Endothelial cell of umbilical vein (primary cell): Measurements from ENCODE around the gene SDC3. TPM values are rescaled to one million over a fixed set of nuclear protein-coding genes. Genes with fewer than 3 reads are reported as not detected.
A peak's percentile ranks its signal among the peaks of the same experiment; 100 is the strongest.

Experiments
- BruUV-seq: library from RNA; stranded (reverse); fragments of 400-500 nt; replicated peaks from 2 replicates; lab custom pipeline; 2021; lab: Mats Ljungman, UMichigan
- CTCF ChIA-PET: fragments of 300-600, 350-600 bp; sonication (Branson Sonifier 250); formaldehyde crosslinking; loops from one replicate; lab custom pipeline; 2021; ENCODE audit warnings: antibody characterized with exemption, inconsistent platforms; lab: Charles Lee
- POLR2A ChIA-PET: fragments of 300-600, 350-600 bp; sonication (Branson Sonifier 250); formaldehyde crosslinking; loops from one replicate; lab custom pipeline; 2021; ENCODE audit warnings: antibody characterized with exemption, inconsistent platforms; lab: Charles Lee
- DNase-seq: peaks from one replicate; pipeline ENCODE4 v3.0.0-alpha.2; 2011; ENCODE audit warnings: low read depth, low spot score
- FAIRE-seq: peaks from 2 replicates; lab custom pipeline; 2011; peaks lifted over from hg19 to GRCh38; lab: Jason Lieb, UNC
- H2AFZ ChIP-seq: 2 replicates; pipeline ENCODE4 v1.6.0; 2012; ENCODE audit warnings: low read depth, low read length, control low read depth, inconsistent platforms
- H3K27ac ChIP-seq: 2 replicates; pipeline ENCODE4 v1.5.1; 2011; ENCODE audit warnings: low read depth, mild to moderate bottlenecking, control low read depth, low read length, moderate library complexity; ENCODE audit not compliant: insufficient read depth
- H3K27me3 ChIP-seq, 2 experiments: 2 replicates each; pipeline versions ENCODE4 v1.6.0 to v1.6.1; 2011; ENCODE audit warnings: low read length in 2 of 2, mixed read lengths in 1 of 2; ENCODE audit not compliant: control insufficient read depth in 2 of 2, insufficient read depth in 2 of 2
- H3K36me3 ChIP-seq, 2 experiments: 2 replicates in 1 of 2; 3 replicates in 1 of 2; pipeline ENCODE4 v1.5.1; 2011; ENCODE audit warnings: low read length in 2 of 2, mild to moderate bottlenecking in 1 of 2, moderate library complexity in 1 of 2; ENCODE audit not compliant: control insufficient read depth in 2 of 2, insufficient read depth in 2 of 2; ENCODE audit errors: extremely low read depth in 1 of 2
- H3K4me1 ChIP-seq: 3 replicates; pipeline ENCODE4 v1.5.1; 2011; ENCODE audit warnings: mild to moderate bottlenecking, low read length; ENCODE audit not compliant: control insufficient read depth, insufficient read depth; ENCODE audit errors: extremely low read depth
- H3K4me2 ChIP-seq: 2 replicates; pipeline ENCODE4 v1.6.1; 2011; ENCODE audit warnings: low read length, control low read depth, mixed read lengths; ENCODE audit not compliant: insufficient read depth
- H3K4me3 ChIP-seq, 3 experiments: fragments of 200-600 bp in 1 of 3; sonication (generic), shearing (Covaris generic) in 1 of 3; replicated peaks in 1 of 3; 2 replicates each; pipeline ENCODE4 v1.5.1; 2011 to 2016; ENCODE audit warnings: control low read depth in 3 of 3, low read length in 3 of 3, mild to moderate bottlenecking in 2 of 3, inconsistent platforms in 1 of 3, low read depth in 1 of 3, moderate library complexity in 1 of 3; ENCODE audit not compliant: insufficient read depth in 1 of 3
- H3K79me2 ChIP-seq: 2 replicates; pipeline ENCODE4 v1.6.0; 2012; ENCODE audit warnings: low read length, inconsistent platforms; ENCODE audit not compliant: control insufficient read depth, insufficient read depth
- H3K9ac ChIP-seq: replicated peaks from 2 replicates; pipeline ENCODE3; 2011; ENCODE audit warnings: low read length, control low read depth; ENCODE audit not compliant: insufficient read depth; ENCODE audit errors: extremely low read depth
- H3K9me1 ChIP-seq: replicated peaks from 3 replicates; pipeline ENCODE4 v1.6.0; 2011; ENCODE audit warnings: mild to moderate bottlenecking, low read length; ENCODE audit not compliant: control insufficient read depth, insufficient read depth; ENCODE audit errors: extremely low read depth
- H3K9me3 ChIP-seq: replicated peaks from 2 replicates; pipeline ENCODE4 v1.5.1; 2012; ENCODE audit warnings: low read length, inconsistent platforms; ENCODE audit not compliant: control insufficient read depth, insufficient read depth
- H4K20me1 ChIP-seq: replicated peaks from 2 replicates; pipeline ENCODE3; 2011; ENCODE audit warnings: mild to moderate bottlenecking, low read length; ENCODE audit not compliant: control insufficient read depth, insufficient read depth; ENCODE audit errors: extremely low read depth
- EZH2 ChIP-seq: IDR thresholded peaks from 2 replicates; pipeline ENCODE4 v1.6.1; 2012; ENCODE audit warnings: borderline replicate concordance, low read depth, mild to moderate bottlenecking, moderate library complexity, low read length, inconsistent platforms; ENCODE audit not compliant: severe bottlenecking
- GATA2 ChIP-seq: IDR thresholded peaks from 2 replicates; pipeline ENCODE4 v1.7.0; 2011; ENCODE audit warnings: low read depth, mild to moderate bottlenecking, moderate library complexity, mixed read lengths, low read length; ENCODE audit not compliant: insufficient read length, insufficient read depth
- JUN ChIP-seq: IDR thresholded peaks from 2 replicates; pipeline ENCODE4 v1.6.1; 2011; ENCODE audit warnings: borderline replicate concordance, low read depth; ENCODE audit not compliant: insufficient read length, insufficient read depth
- POLR2AphosphoS5 ChIP-seq: IDR thresholded peaks from 2 replicates; pipeline ENCODE4 v1.6.1; 2012; ENCODE audit warnings: low read depth, mild to moderate bottlenecking, control low read depth, low read length, moderate library complexity; ENCODE audit not compliant: insufficient read depth
- dilution Hi-C: fragments of 300-500 bp; cut with MboI; formaldehyde crosslinking; loops from one replicate; pipeline ENCODE4 v1.15.0; 2019; ENCODE audit warnings: low sequenced_read_pairs; ENCODE audit not compliant: extremely low pct_ligation_motif_present
- intact Hi-C: fragments of 100-400 bp; cut with micrococcal nuclease; formaldehyde crosslinking; loops from one replicate; pipeline ENCODE4 v1.10.0; 2022
- polyA plus RNA-seq, 4 experiments: library from polyadenylated mRNA; depleted of rRNA in 3 of 4; stranded (reverse) in 3 of 4; unstranded in 1 of 4; fragments of >200 nt; gene quantifications; 2 replicates each; pipeline versions ENCODE4 v1.2.1 to v1.2.3, GENCODE V29; 2011 to 2012; ENCODE audit warnings: missing spikeins in 1 of 4
- total RNA-seq: library from RNA; stranded (reverse); gene quantifications from 2 replicates; pipeline ENCODE4 v1.2.3, GENCODE V29; 2021
- TF ChIP-seq, protein P1 (sequence below), 2 donors: IDR thresholded peaks; 1 replicate in 1 of 2; 2 replicates in 1 of 2; pipeline ENCODE4 v1.5.1; 2011; ENCODE audit warnings: low read length in 2 of 2, mild to moderate bottlenecking in 2 of 2, moderate library complexity in 2 of 2, control low read depth in 1 of 2, inconsistent platforms in 1 of 2, low read depth in 1 of 2; ENCODE audit not compliant: insufficient read depth in 1 of 2; ENCODE audit errors: extremely low read depth in 1 of 2
- TF ChIP-seq, protein P2 (sequence below): IDR thresholded peaks from 2 replicates; pipeline ENCODE4 v1.6.1; 2011; ENCODE audit not compliant: insufficient read depth, insufficient read length

SDC3 gene
- total and polyA plus RNA-seq, 2 donors (not counting 3 experiments of a cell fraction or from before 2014, with no cell fraction given), result 7.1 to 25.9 TPM

DNA sequence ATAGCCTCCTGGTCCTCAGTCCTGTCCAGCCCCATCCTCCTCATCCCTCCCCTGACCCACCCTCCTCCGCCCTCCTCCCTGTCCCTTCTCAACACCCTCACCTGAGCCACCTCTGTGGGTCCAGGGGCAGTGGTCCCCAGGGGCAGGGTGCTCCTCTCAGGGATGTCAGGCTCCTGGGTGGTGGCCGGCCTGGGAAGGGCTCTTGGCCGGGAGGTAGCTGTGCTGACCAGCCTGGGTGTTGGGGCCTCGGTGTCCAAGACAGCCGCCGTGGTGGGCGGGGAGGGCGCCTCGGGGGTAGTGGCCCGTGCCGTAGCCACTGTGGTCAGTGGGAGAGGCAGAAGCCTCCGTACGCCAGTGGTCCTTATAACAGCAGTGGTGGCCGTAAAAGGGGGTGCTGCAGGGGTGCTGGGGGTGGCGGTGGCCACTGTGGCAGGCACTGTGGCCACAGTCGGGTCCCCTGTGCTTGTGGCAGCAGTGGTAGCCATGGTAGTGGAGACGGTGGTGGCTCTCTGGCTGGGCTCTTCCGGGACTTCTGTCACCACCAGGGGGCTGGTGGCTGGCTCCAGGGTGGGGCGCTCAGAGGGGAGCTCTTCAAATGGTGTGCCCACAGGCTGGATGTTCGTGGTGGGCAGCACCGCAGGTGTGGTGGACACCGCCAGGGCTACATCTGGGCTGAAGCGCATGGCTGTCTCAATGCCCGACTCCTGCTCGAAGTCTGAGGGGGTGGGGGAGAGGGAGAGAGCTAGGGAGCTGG lies 31.9 kb downstream of the SDC3 start:
- H3K4me1 ChIP-seq, result peaks cover 3% of the 10 kb centered on the region
- no peaks in the 10 kb centered on the region for H3K9me1 ChIP-seq
- H3K27me3 ChIP-seq, result no peaks in the 10 kb centered on the region
- no peak for FAIRE-seq
- H2AFZ ChIP-seq, result no peak overlapping the region
- H3K9me3 ChIP-seq, result no peaks in the 10 kb centered on the region
- H3K79me2 ChIP-seq, result no peaks in the 10 kb centered on the region
- TF ChIP-seq POLR2AphosphoS5, result no peak
- no peak for TF ChIP-seq GATA2
- no peak for TF ChIP-seq EZH2
- TF ChIP-seq, protein P1, sequence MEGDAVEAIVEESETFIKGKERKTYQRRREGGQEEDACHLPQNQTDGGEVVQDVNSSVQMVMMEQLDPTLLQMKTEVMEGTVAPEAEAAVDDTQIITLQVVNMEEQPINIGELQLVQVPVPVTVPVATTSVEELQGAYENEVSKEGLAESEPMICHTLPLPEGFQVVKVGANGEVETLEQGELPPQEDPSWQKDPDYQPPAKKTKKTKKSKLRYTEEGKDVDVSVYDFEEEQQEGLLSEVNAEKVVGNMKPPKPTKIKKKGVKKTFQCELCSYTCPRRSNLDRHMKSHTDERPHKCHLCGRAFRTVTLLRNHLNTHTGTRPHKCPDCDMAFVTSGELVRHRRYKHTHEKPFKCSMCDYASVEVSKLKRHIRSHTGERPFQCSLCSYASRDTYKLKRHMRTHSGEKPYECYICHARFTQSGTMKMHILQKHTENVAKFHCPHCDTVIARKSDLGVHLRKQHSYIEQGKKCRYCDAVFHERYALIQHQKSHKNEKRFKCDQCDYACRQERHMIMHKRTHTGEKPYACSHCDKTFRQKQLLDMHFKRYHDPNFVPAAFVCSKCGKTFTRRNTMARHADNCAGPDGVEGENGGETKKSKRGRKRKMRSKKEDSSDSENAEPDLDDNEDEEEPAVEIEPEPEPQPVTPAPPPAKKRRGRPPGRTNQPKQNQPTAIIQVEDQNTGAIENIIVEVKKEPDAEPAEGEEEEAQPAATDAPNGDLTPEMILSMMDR (IDR thresholded peaks at IDR 0.05; ENCODE audit: extremely low read depth in 1 of 2, insufficient read depth in 1 of 2, low read depth in 1 of 2, low read length in 2 of 2), result peak in 1 of 2 donors; percentile 13
- TF ChIP-seq JUN, result no peak
- TF ChIP-seq, protein P2, sequence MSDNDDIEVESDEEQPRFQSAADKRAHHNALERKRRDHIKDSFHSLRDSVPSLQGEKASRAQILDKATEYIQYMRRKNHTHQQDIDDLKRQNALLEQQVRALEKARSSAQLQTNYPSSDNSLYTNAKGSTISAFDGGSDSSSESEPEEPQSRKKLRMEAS, result no peak
- no peak overlapping the region for H3K4me2 ChIP-seq
- intact Hi-C loops, result no loop called here
- CTCF ChIA-PET, result interaction anchor here (0.9 to 1.3 kb wide), 2 partner anchors 10 to 52 kb away, joined by 3 read pairs; no protein-coding TSS in a partner anchor
- H3K9ac ChIP-seq, result no peak overlapping the region
- peaks cover 0 to 6% of the 10 kb centered on the region in 2 experiments for H3K36me3 ChIP-seq
- no peaks in the 10 kb centered on the region for H4K20me1 ChIP-seq
- no peak overlapping the region for H3K27ac ChIP-seq
- POLR2A ChIA-PET, result no interaction called here
- dilution Hi-C loops, result no loop called here
- no TSS peak for BruUV-seq
- DNase-seq, result no peak
- H3K4me3 ChIP-seq, result no peak overlapping the region
